Measurements from ENCODE around the gene THSD4. TPM values are rescaled to one million over a fixed set of nuclear protein-coding genes. Genes with fewer than 3 reads are reported as not detected.

The THSD4 gene
- total RNA-seq, 1 experiment from 2014 or later: 29.0 TPM

DNA sequence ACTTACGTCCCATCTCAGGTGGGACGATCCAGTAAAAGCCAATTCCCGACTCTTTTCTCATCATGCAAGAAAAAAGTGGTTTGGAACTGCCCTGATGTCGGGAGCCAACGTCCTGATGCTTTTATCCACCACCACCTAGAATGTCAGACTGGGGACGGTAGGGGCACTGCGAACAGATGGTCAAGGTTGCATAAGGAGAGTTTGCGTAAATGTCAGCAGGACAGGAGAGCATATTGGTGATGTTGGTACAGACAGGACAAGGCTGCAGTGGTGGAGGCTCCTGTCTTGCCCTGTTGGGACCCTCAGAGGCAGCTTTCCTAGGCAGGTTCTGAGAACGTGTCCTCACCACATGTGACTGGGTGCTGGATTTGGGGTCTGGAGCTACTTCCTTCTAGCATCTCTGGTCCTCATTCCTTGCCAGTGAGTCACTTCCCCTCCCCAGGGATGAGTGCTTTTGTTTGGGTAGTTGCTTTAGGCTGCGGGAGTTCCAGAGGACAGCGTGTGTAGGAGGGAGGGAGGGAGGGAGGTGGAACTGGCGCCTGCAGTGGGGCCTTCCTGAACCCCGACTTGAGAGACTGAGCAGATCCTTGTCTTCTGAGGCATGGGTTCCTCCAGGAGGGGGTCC is 21.0 kb downstream of the THSD4 start:
- DNase-seq: peak; percentile 92
- TSS peak; percentile 35 for BruUV-seq (replicated peaks)
- Histone ChIP-seq H2AFZ (ENCODE audit: low read length) (no peak overlapping the region), H3K4me1 (ENCODE audit: insufficient read depth, low read length) (peaks cover 34% of the 10 kb centered on the region), H3K79me2 (ENCODE audit: low read length) (peaks cover 81% of the 10 kb centered on the region), H3K9me3 (ENCODE audit: low read length) (no peaks in the 10 kb centered on the region), H3K27ac (ENCODE audit: low read length) (peak overlapping the region; percentile 83), H3K9ac (ENCODE audit: low read length) (peak overlapping the region; percentile 57), H3K4me3 (ENCODE audit: low read length) (no peak overlapping the region), H3K36me3 (ENCODE audit: low read depth, low read length) (0 out of 2 replicates have a peak, but pooled peaks cover 6% of the 10 kb centered on the region), H3F3A (ENCODE audit: low read length, unreplicated experiment) (no peaks in the 10 kb centered on the region), H3K27me3 (ENCODE audit: low read length) (no peaks in the 10 kb centered on the region), H3K4me2 (ENCODE audit: low read length) (peak overlapping the region; percentile 38), H4K20me1 (ENCODE audit: low read length) (no peaks in the 10 kb centered on the region), H3K9me2 (replicated peaks; ENCODE audit: low read length) (no peaks in the 10 kb centered on the region)
- CTCF ChIA-PET: interaction anchor here (1.2 kb wide), 1 partner anchor 20 kb away, joined by 3 read pairs; no protein-coding TSS in a partner anchor
- intact Hi-C loops (cut with micrococcal nuclease): no loop called here
- POLR2A ChIA-PET (ENCODE audit: unreplicated experiment): no interaction called here
- ATAC-seq: peak; percentile 92
- no peak for TF ChIP-seq EZH2phosphoT487 (IDR thresholded peaks at IDR 0.05; ENCODE audit: borderline replicate concordance, low read length)
- TF ChIP-seq, protein P1, sequence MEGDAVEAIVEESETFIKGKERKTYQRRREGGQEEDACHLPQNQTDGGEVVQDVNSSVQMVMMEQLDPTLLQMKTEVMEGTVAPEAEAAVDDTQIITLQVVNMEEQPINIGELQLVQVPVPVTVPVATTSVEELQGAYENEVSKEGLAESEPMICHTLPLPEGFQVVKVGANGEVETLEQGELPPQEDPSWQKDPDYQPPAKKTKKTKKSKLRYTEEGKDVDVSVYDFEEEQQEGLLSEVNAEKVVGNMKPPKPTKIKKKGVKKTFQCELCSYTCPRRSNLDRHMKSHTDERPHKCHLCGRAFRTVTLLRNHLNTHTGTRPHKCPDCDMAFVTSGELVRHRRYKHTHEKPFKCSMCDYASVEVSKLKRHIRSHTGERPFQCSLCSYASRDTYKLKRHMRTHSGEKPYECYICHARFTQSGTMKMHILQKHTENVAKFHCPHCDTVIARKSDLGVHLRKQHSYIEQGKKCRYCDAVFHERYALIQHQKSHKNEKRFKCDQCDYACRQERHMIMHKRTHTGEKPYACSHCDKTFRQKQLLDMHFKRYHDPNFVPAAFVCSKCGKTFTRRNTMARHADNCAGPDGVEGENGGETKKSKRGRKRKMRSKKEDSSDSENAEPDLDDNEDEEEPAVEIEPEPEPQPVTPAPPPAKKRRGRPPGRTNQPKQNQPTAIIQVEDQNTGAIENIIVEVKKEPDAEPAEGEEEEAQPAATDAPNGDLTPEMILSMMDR (conservative IDR thresholded peaks at IDR 0.05; ENCODE audit: low read depth, low read length): no peak
- no peak for TF ChIP-seq EZH2 (IDR thresholded peaks at IDR 0.05; ENCODE audit: low read length, unreplicated experiment)

DNA sequence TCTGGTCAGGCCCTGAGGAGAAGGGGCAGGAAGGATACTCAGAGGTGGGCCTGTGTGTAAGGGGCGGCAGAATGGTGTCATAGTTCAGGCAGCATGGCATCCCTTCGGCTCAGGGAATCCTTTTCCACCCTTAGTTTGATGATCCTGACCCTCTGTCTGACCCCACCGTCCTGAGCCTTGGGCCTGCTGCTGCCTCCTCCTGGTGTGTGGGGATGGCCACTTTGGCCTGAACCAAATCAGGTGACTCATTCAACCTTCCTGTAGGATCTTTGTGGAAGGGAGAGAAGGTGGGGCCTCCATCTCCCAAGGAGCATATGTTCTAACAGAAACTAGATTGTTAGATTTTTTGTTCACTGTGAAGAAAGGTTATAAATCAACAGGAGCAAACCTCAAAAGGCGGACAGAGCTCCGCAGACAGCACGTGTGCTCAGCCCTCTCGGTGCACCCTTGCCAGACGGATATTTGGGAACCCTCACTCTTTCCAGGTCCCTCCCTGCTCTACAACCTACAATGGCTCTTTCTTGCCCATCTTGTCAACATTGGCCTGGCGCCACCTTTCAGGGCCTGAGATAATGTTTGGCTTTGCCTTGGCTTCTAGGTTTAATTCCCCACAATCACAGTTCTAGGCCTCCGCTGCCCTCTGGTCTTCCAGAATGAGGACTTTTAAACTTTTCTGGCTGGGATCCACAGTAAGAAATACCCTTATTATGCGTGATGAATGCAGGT is 21.7 kb downstream of the THSD4 start:
- H3K36me3 ChIP-seq (ENCODE audit: low read depth, low read length): 0 out of 2 replicates have a peak, but pooled peaks cover 7% of the 10 kb centered on the region
- no peak overlapping the region for H3K4me3 ChIP-seq (ENCODE audit: low read length)
- H3K79me2 ChIP-seq (ENCODE audit: low read length): peaks cover 74% of the 10 kb centered on the region
- BruUV-seq (replicated peaks): no TSS peak
- DNase-seq: peak; percentile 49
- ChIA-PET CTCF (interaction anchor here (1.2 kb wide), 1 partner anchor 20 kb away, joined by 3 read pairs; no protein-coding TSS in a partner anchor), POLR2A (ENCODE audit: unreplicated experiment) (no interaction called here)
- H3K9ac ChIP-seq (ENCODE audit: low read length): peak overlapping the region; percentile 57
- H3K4me1 ChIP-seq (ENCODE audit: insufficient read depth, low read length): peaks cover 27% of the 10 kb centered on the region
- H3K9me3 ChIP-seq (ENCODE audit: low read length): no peaks in the 10 kb centered on the region
- H3K27ac ChIP-seq (ENCODE audit: low read length): peak overlapping the region; percentile 83
- H4K20me1 ChIP-seq (ENCODE audit: low read length): no peaks in the 10 kb centered on the region
- no peaks in the 10 kb centered on the region for H3K9me2 ChIP-seq (replicated peaks; ENCODE audit: low read length)
- H3K4me2 ChIP-seq (ENCODE audit: low read length): peak overlapping the region; percentile 38
- intact Hi-C loops (cut with micrococcal nuclease): no loop called here
- H2AFZ ChIP-seq (ENCODE audit: low read length): no peak overlapping the region
- H3F3A ChIP-seq (ENCODE audit: low read length, unreplicated experiment): no peaks in the 10 kb centered on the region
- peak; percentile 68 for ATAC-seq
- no peak for TF ChIP-seq EZH2 (IDR thresholded peaks at IDR 0.05; ENCODE audit: low read length, unreplicated experiment)
- TF ChIP-seq, protein P1 (conservative IDR thresholded peaks at IDR 0.05; ENCODE audit: low read depth, low read length): peak; percentile 39
- TF ChIP-seq EZH2phosphoT487 (IDR thresholded peaks at IDR 0.05; ENCODE audit: borderline replicate concordance, low read length): no peak
- no peaks in the 10 kb centered on the region for H3K27me3 ChIP-seq (ENCODE audit: low read length)

DNA sequence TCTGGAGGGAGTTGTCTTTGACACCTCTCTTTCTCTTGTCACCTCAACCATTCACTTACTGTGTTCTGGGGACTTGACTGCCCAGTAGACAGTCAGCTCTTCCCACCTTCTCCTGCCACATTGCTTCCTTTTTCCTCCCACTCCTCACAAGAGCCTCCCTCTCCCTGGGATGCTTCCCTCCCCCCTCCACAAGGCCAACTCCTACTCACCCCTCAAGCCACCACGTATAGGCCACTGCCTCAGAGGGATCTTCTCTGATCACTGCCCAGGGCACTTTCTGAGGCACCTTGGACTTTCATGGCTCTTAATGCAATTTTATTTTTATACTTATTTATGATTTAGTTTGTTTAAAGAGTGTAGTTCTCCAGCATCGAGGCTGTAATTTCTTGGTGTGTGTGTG is 23.2 kb downstream of the THSD4 start:
- no TSS peak for BruUV-seq (replicated peaks)
- H3K9me2 ChIP-seq (replicated peaks; ENCODE audit: low read length): no peaks in the 10 kb centered on the region
- no peak overlapping the region for H3K4me3 ChIP-seq (ENCODE audit: low read length)
- H3K9ac ChIP-seq (ENCODE audit: low read length): no peak overlapping the region
- H3K4me1 ChIP-seq (ENCODE audit: insufficient read depth, low read length): peaks cover 16% of the 10 kb centered on the region
- DNase-seq (no peak), ATAC-seq (no peak)
- H3K27me3 ChIP-seq (ENCODE audit: low read length): no peaks in the 10 kb centered on the region
- no peaks in the 10 kb centered on the region for H3F3A ChIP-seq (ENCODE audit: low read length, unreplicated experiment)
- peaks cover 59% of the 10 kb centered on the region for H3K79me2 ChIP-seq (ENCODE audit: low read length)
- no peak overlapping the region for H2AFZ ChIP-seq (ENCODE audit: low read length)
- no peaks in the 10 kb centered on the region for H4K20me1 ChIP-seq (ENCODE audit: low read length)
- no peak overlapping the region for H3K27ac ChIP-seq (ENCODE audit: low read length)
- no peak for TF ChIP-seq EZH2 (IDR thresholded peaks at IDR 0.05; ENCODE audit: low read length, unreplicated experiment)
- TF ChIP-seq, protein P1 (conservative IDR thresholded peaks at IDR 0.05; ENCODE audit: low read depth, low read length): no peak
- TF ChIP-seq EZH2phosphoT487 (IDR thresholded peaks at IDR 0.05; ENCODE audit: borderline replicate concordance, low read length): no peak
- no peaks in the 10 kb centered on the region for H3K9me3 ChIP-seq (ENCODE audit: low read length)
- intact Hi-C loops (cut with micrococcal nuclease): no loop called here
- no peak overlapping the region for H3K4me2 ChIP-seq (ENCODE audit: low read length)
- peaks cover 19% of the 10 kb centered on the region; the same call in 1 of the 2 replicates for H3K36me3 ChIP-seq (ENCODE audit: low read depth, low read length)
- CTCF ChIA-PET: no interaction called here
- POLR2A ChIA-PET (ENCODE audit: unreplicated experiment): no interaction called here
